H1 (cell line): Measurements from ENCODE around the gene LCMT1. TPM values are rescaled to one million over a fixed set of nuclear protein-coding genes. Genes with fewer than 3 reads are reported as not detected.

Source experiments
- CEBPB ChIP-seq: IDR thresholded peaks from 2 replicates; pipeline ENCODE4 v1.6.1; 2012; ENCODE audit warnings: low read depth, low read length
- PHF8 ChIP-seq: fragments of 200-600 bp; sonication (generic); conservative IDR thresholded peaks from 2 replicates; pipeline ENCODE4 v1.7.1; 2012; ENCODE audit warnings: low read depth, mild to moderate bottlenecking, inconsistent platforms, low read length, moderate library complexity
- polyA plus RNA-seq, 7 experiments: library from polyadenylated mRNA; depleted of rRNA in 3 of 7; stranded (reverse) in 5 of 7; unstranded in 2 of 7; fragments of >200 nt in 5 of 7; fragments of 200-250 nt in 2 of 7; gene quantifications; 1 replicate in 5 of 7; 2 replicates in 1 of 7; 4 replicates in 1 of 7; pipeline versions ENCODE4 v1.2.1 to v1.2.3, GENCODE V29; 2011 to 2013; ENCODE audit warnings: missing spikeins in 2 of 7, mixed read lengths in 2 of 7
- total RNA-seq: library from RNA; stranded (reverse); fragmentation: NEBNext Ultra II Directional; extraction: Animal tissue kit (Norgen Biotek cat#: 25700); gene quantifications from 2 replicates; pipeline ENCODE4 v1.2.1, GENCODE V29; 2021
- TF ChIP-seq, protein P1 (sequence below): fragments of 300-600 bp; sonication (generic); IDR thresholded peaks from 2 replicates; pipeline ENCODE4 v1.7.1; 2012; ENCODE audit warnings: low read length, moderate library complexity, mild to moderate bottlenecking, inconsistent platforms; ENCODE audit not compliant: insufficient replicate concordance
- TF ChIP-seq, protein P2 (sequence below): IDR thresholded peaks from 2 replicates; pipeline ENCODE4 v1.6.1; 2011; ENCODE audit warnings: low read length, improper control_type of control experiment

Gene LCMT1
- total and polyA plus RNA-seq, 2 of the 8 experiments (the other 6 are each of a cell fraction or from before 2014, with no cell fraction given): 61.0 to 80.8 TPM

DNA sequence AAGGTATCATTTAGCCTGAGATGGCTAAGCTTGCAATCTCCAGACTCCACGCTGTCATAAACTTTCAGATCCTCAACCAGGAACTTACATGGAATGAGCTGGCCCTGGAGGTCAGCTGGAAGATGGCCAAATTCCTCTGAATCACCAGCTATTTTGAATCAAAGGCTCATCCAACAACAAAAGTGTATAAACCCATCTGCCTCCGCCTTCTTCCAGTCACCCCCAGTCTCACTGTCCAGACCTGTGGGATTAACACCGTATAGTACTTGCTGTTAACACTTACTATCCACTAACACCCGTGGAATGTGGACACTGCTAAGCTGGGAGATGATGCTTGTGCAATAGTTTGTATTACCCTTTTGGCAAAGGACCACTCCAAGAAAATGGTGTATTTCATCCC is 1.9 kb upstream of the LCMT1 start (continued):
- no peak for TF ChIP-seq PHF8
- TF ChIP-seq, protein P1, sequence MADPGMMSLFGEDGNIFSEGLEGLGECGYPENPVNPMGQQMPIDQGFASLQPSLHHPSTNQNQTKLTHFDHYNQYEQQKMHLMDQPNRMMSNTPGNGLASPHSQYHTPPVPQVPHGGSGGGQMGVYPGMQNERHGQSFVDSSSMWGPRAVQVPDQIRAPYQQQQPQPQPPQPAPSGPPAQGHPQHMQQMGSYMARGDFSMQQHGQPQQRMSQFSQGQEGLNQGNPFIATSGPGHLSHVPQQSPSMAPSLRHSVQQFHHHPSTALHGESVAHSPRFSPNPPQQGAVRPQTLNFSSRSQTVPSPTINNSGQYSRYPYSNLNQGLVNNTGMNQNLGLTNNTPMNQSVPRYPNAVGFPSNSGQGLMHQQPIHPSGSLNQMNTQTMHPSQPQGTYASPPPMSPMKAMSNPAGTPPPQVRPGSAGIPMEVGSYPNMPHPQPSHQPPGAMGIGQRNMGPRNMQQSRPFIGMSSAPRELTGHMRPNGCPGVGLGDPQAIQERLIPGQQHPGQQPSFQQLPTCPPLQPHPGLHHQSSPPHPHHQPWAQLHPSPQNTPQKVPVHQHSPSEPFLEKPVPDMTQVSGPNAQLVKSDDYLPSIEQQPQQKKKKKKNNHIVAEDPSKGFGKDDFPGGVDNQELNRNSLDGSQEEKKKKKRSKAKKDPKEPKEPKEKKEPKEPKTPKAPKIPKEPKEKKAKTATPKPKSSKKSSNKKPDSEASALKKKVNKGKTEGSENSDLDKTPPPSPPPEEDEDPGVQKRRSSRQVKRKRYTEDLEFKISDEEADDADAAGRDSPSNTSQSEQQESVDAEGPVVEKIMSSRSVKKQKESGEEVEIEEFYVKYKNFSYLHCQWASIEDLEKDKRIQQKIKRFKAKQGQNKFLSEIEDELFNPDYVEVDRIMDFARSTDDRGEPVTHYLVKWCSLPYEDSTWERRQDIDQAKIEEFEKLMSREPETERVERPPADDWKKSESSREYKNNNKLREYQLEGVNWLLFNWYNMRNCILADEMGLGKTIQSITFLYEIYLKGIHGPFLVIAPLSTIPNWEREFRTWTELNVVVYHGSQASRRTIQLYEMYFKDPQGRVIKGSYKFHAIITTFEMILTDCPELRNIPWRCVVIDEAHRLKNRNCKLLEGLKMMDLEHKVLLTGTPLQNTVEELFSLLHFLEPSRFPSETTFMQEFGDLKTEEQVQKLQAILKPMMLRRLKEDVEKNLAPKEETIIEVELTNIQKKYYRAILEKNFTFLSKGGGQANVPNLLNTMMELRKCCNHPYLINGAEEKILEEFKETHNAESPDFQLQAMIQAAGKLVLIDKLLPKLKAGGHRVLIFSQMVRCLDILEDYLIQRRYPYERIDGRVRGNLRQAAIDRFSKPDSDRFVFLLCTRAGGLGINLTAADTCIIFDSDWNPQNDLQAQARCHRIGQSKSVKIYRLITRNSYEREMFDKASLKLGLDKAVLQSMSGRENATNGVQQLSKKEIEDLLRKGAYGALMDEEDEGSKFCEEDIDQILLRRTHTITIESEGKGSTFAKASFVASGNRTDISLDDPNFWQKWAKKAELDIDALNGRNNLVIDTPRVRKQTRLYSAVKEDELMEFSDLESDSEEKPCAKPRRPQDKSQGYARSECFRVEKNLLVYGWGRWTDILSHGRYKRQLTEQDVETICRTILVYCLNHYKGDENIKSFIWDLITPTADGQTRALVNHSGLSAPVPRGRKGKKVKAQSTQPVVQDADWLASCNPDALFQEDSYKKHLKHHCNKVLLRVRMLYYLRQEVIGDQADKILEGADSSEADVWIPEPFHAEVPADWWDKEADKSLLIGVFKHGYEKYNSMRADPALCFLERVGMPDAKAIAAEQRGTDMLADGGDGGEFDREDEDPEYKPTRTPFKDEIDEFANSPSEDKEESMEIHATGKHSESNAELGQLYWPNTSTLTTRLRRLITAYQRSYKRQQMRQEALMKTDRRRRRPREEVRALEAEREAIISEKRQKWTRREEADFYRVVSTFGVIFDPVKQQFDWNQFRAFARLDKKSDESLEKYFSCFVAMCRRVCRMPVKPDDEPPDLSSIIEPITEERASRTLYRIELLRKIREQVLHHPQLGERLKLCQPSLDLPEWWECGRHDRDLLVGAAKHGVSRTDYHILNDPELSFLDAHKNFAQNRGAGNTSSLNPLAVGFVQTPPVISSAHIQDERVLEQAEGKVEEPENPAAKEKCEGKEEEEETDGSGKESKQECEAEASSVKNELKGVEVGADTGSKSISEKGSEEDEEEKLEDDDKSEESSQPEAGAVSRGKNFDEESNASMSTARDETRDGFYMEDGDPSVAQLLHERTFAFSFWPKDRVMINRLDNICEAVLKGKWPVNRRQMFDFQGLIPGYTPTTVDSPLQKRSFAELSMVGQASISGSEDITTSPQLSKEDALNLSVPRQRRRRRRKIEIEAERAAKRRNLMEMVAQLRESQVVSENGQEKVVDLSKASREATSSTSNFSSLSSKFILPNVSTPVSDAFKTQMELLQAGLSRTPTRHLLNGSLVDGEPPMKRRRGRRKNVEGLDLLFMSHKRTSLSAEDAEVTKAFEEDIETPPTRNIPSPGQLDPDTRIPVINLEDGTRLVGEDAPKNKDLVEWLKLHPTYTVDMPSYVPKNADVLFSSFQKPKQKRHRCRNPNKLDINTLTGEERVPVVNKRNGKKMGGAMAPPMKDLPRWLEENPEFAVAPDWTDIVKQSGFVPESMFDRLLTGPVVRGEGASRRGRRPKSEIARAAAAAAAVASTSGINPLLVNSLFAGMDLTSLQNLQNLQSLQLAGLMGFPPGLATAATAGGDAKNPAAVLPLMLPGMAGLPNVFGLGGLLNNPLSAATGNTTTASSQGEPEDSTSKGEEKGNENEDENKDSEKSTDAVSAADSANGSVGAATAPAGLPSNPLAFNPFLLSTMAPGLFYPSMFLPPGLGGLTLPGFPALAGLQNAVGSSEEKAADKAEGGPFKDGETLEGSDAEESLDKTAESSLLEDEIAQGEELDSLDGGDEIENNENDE: no peak
- TF ChIP-seq, protein P2, sequence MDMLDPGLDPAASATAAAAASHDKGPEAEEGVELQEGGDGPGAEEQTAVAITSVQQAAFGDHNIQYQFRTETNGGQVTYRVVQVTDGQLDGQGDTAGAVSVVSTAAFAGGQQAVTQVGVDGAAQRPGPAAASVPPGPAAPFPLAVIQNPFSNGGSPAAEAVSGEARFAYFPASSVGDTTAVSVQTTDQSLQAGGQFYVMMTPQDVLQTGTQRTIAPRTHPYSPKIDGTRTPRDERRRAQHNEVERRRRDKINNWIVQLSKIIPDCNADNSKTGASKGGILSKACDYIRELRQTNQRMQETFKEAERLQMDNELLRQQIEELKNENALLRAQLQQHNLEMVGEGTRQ: no peak
- no peak for TF ChIP-seq CEBPB
